Stimulated activated naive CD8-positive, alpha-beta T cell treated with anti-CD3 and anti-CD28 coated beads, Interleukin-15, Interleukin-2, amounts not matched to agents 100 ng/mL and 50 ng/mL, for 24 hours (primary cell): ENCODE measurements around the gene NUP155.

Source experiments
- H3K27ac Mint-ChIP-seq: one replicate; pipeline ENCODE4 v1.8.0; 2021; ENCODE audit warnings: mild to moderate bottlenecking, mixed read lengths
- H3K27me3 Mint-ChIP-seq: one replicate; pipeline ENCODE4 v1.8.0; 2021; ENCODE audit warnings: mixed read lengths
- H3K36me3 Mint-ChIP-seq: one replicate; pipeline ENCODE4 v1.8.0; 2021; ENCODE audit warnings: low read depth, mixed read lengths
- H3K4me1 Mint-ChIP-seq: one replicate; pipeline ENCODE4 v1.8.0; 2021; ENCODE audit warnings: low read depth, mixed read lengths
- H3K4me3 Mint-ChIP-seq: one replicate; pipeline ENCODE4 v1.8.0; 2021; ENCODE audit warnings: mild to moderate bottlenecking, mixed read lengths
- H3K9me3 Mint-ChIP-seq: one replicate; pipeline ENCODE4 v1.8.0; 2021; ENCODE audit warnings: mixed read lengths

NUP155 gene

DNA sequence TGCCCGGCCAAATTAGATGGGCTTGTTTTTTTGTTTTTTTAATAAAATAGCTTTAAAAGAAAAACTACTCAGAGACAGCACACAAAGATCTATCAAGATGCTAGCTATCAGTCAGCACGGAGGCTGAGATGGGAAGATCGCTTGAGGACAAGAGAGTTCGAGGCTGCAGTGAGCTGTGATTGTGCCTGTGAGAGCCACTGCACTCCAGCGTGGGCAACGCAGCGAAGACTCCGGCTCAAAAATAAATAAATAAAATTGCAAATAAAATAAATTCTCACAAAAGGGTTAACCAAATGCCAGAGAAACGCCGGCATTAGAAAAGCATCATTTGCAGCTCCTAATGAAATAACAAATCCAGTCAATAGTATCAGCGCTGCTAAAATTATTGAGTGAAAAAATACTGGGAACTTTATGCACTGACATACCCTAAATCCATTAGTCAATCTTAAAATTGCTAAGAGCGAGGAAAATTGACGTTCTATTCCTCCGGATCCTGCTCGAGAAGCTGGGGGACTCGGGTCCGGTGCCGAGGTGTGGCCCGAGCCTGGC lies 122.4 kb downstream of the NUP155 start:
- H3K4me3 Mint-ChIP-seq: peak overlapping the region; percentile 78
- H3K36me3 Mint-ChIP-seq: no peaks in the 10 kb centered on the region
- peak overlapping the region; percentile 49 for H3K27ac Mint-ChIP-seq

GRCh38 chr5:37247496-37247895 lies 123.4 kb downstream of the NUP155 start:
- H3K27me3 Mint-ChIP-seq: no peaks in the 10 kb centered on the region
- no peaks in the 10 kb centered on the region for H3K9me3 Mint-ChIP-seq
- H3K27ac Mint-ChIP-seq: no peak overlapping the region
- H3K36me3 Mint-ChIP-seq: no peaks in the 10 kb centered on the region
- no peak overlapping the region for H3K4me3 Mint-ChIP-seq
- peaks cover 15% of the 10 kb centered on the region for H3K4me1 Mint-ChIP-seq

More for the DNA sequence above, 122.4 kb downstream of the NUP155 start:
- H3K9me3 Mint-ChIP-seq: no peaks in the 10 kb centered on the region
- peaks cover 15% of the 10 kb centered on the region for H3K4me1 Mint-ChIP-seq
- no peaks in the 10 kb centered on the region for H3K27me3 Mint-ChIP-seq

GRCh38 chr5:37247036-37247435 lies 123.9 kb downstream of the NUP155 start:
- Mint-ChIP-seq H3K9me3 (no peaks in the 10 kb centered on the region), H3K4me3 (no peak overlapping the region), H3K36me3 (no peaks in the 10 kb centered on the region), H3K4me1 (peaks cover 15% of the 10 kb centered on the region), H3K27ac (no peak overlapping the region), H3K27me3 (no peaks in the 10 kb centered on the region)
